ENCODE results near the gene OR6J1.

OR6J1 gene

DNA sequence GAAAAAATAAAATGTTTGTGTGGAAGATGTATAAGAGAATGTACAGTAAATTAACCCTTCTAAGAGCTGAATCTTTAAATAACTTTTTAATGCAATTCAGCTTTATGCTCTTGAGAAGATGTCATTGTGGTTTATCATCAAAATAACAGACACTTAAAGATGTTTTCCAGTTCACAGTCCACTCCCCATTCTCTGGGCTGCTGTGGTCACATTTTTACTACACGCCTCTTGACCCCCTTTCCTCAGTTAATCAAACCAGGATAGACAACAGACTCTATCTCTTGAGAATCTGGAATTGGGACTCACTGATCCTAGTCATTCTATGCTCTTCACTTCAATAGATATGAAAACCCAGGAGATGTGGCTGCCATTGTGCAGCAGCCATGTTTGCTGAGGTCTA is 24.7 kb upstream of the OR6J1 start:
- WGBS, 2 experiments (ENCODE audit: insufficient coverage in 2 of 2) = 80 to 93% methylated on average over 1 of the region's 1 CpG
- no peak overlapping the region for H3K27ac ChIP-seq (ENCODE audit: low read depth, low read length, severe bottlenecking)
- H3K4me1 ChIP-seq (ENCODE audit: control insufficient read depth, insufficient read depth, low read length, poor library complexity, severe bottlenecking) = peaks cover 7% of the 10 kb centered on the region
- H3K9me3 ChIP-seq (ENCODE audit: control insufficient read depth, low read length) = no peaks in the 10 kb centered on the region
- H3K36me3 ChIP-seq (ENCODE audit: control insufficient read depth, insufficient read depth, low read length) = no peaks in the 10 kb centered on the region
- no peak overlapping the region for H3K4me3 ChIP-seq (ENCODE audit: extremely low read depth, insufficient read depth, low read length, poor library complexity, severe bottlenecking)

DNA sequence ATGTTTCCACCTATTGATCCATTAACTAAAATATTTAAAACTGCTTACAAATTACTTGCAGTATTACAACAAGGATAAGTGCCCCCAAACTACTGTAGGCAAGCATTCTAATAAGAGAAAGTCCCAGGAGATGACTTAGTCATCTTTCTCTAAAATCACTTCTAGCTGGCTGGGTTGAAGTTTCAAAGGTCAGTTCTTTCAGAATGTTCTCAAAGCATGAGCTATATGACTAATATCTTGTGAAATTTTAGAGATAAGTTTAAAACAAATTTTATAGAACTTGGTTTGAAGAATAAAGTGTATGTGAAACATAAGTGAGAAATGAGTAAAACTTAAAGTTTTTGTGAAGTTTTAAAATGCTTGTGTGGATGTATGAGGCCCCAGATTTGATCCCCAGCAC is 24.3 kb upstream of the OR6J1 start:
- Histone ChIP-seq H3K36me3 (ENCODE audit: control insufficient read depth, insufficient read depth, low read length) (no peaks in the 10 kb centered on the region), H3K4me1 (ENCODE audit: control insufficient read depth, insufficient read depth, low read length, poor library complexity, severe bottlenecking) (peaks cover 7% of the 10 kb centered on the region), H3K9me3 (ENCODE audit: control insufficient read depth, low read length) (no peaks in the 10 kb centered on the region), H3K4me3 (ENCODE audit: extremely low read depth, insufficient read depth, low read length, poor library complexity, severe bottlenecking) (no peak overlapping the region), H3K27ac (ENCODE audit: low read depth, low read length, severe bottlenecking) (no peak overlapping the region)

DNA sequence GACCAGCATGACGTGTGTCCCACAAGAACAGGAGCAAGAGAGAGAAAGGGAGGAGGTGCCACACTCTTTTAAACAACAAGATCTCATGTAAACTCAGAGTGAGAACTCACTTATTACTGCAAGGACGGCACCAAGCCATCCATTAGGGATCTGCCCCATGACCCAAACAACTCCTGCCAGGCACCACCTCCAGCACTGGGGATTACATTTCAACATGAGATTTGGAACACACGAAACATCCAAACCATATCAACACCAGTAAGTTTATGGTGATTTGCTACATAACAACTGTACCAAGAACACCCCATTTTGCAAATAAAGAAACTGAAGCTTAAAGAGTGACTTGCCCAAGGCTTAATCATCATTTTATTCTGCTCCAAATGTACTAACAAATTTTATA is 23.7 kb upstream of the OR6J1 start:
- 88% methylated on average over 1 of the region's 3 CpGs; no CpG with 5 or more reads in 1 of the 2 experiments for WGBS, 2 experiments (ENCODE audit: insufficient coverage in 2 of 2)
- no peaks in the 10 kb centered on the region for H3K36me3 ChIP-seq (ENCODE audit: control insufficient read depth, insufficient read depth, low read length)
- H3K9me3 ChIP-seq (ENCODE audit: control insufficient read depth, low read length) = no peaks in the 10 kb centered on the region
- H3K27ac ChIP-seq (ENCODE audit: low read depth, low read length, severe bottlenecking) = no peak overlapping the region
- H3K4me1 ChIP-seq (ENCODE audit: control insufficient read depth, insufficient read depth, low read length, poor library complexity, severe bottlenecking) = peaks cover 7% of the 10 kb centered on the region
- H3K4me3 ChIP-seq (ENCODE audit: extremely low read depth, insufficient read depth, low read length, poor library complexity, severe bottlenecking) = no peak overlapping the region

DNA sequence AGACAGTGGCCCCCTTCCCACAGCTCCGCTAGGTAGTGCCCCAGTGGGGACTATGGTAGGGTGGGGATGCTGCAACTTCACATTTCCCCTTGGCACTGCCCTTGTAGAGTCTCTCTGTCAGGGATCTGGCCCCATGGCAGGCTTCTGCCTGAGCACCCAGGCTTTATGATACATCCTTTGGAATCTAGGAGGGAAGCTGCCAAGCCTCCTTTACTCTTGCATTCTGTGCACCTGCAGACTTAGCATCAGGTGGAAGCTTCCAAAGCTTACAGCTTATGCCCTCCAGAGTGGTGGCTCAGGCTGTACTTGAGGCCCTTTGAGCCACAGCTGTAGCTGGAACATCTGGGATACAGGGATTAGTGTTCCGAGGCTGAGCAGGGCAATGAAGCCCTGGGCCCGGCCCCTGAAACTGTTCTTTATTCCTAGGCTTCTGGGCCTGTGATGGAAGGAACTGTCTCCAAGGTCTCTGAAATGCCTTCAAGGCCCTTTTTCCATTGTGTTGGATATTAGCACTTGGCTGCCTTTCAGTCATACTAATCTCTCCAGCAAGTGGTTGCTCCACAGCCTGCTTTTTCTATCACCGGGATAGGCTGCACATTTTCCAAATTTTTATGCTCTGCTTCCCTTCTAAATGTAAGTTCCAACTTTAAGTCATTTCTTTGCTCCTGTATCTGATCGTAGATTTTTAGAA is 22.2 kb upstream of the OR6J1 start:
- no peaks in the 10 kb centered on the region for H3K9me3 ChIP-seq (ENCODE audit: control insufficient read depth, low read length)
- H3K4me1 ChIP-seq (ENCODE audit: control insufficient read depth, insufficient read depth, low read length, poor library complexity, severe bottlenecking) = peaks cover 3% of the 10 kb centered on the region
- H3K27ac ChIP-seq (ENCODE audit: low read depth, low read length, severe bottlenecking) = no peak overlapping the region
- H3K4me3 ChIP-seq (ENCODE audit: extremely low read depth, insufficient read depth, low read length, poor library complexity, severe bottlenecking) = no peak overlapping the region
- 73 to 92% methylated on average over 3 to 4 of the region's 5 CpGs for WGBS, 2 experiments (ENCODE audit: insufficient coverage in 2 of 2)
- no peaks in the 10 kb centered on the region for H3K36me3 ChIP-seq (ENCODE audit: control insufficient read depth, insufficient read depth, low read length)

DNA sequence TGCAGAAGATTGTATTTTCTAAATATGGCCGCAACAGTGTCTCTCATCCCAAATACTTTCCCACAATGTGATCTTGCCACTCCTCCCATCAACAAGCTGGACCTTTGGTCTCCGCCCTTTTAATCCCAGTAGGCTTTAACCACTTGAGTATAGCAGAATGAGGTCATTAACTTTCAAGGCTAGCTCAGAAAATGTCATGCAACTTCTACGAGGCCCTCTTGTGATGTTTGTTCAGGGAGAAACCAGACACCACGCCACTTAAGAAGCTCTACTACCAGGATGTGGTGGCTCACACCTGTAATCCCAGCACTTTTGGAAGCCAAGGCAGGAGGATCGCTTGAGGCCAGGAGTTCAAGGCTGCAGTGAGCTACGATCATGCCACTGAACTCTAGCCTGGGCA is 20.1 kb upstream of the OR6J1 start:
- Histone ChIP-seq H3K4me1 (ENCODE audit: control insufficient read depth, insufficient read depth, low read length, poor library complexity, severe bottlenecking) (no peaks in the 10 kb centered on the region), H3K27ac (ENCODE audit: low read depth, low read length, severe bottlenecking) (no peak overlapping the region), H3K36me3 (ENCODE audit: control insufficient read depth, insufficient read depth, low read length) (no peaks in the 10 kb centered on the region), H3K4me3 (ENCODE audit: extremely low read depth, insufficient read depth, low read length, poor library complexity, severe bottlenecking) (no peak overlapping the region), H3K9me3 (ENCODE audit: control insufficient read depth, low read length) (no peaks in the 10 kb centered on the region)
- WGBS, 2 experiments (ENCODE audit: insufficient coverage in 2 of 2) = 93 to 100% methylated on average over 3 to 4 of the region's 6 CpGs

DNA sequence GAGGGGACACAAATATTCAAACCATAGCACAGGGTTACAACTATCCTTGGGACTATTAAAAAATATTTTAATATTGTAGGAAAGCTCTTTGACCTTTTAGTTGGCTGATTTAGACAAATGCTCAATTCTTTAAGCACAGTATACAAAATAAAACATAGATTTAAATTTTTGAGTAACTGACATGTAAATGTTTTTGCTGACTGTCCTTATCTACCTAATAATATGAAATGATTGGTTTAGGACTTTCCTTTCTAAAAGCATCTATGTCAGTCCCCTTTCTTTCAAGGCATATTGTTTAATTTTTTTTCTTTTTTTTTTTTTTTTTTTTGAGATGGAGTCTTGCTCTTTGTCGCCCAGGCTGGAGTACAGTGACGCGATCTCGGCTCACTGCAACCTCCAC is 16.5 kb upstream of the OR6J1 start:
- Histone ChIP-seq H3K4me1 (ENCODE audit: control insufficient read depth, insufficient read depth, low read length, poor library complexity, severe bottlenecking) (peaks cover 14% of the 10 kb centered on the region), H3K4me3 (ENCODE audit: extremely low read depth, insufficient read depth, low read length, poor library complexity, severe bottlenecking) (no peak overlapping the region), H3K27ac (ENCODE audit: low read depth, low read length, severe bottlenecking) (no peak overlapping the region), H3K36me3 (ENCODE audit: control insufficient read depth, insufficient read depth, low read length) (no peaks in the 10 kb centered on the region), H3K9me3 (ENCODE audit: control insufficient read depth, low read length) (no peaks in the 10 kb centered on the region)
- 100% methylated on average over 3 of the region's 4 CpGs; no CpG with 5 or more reads in 1 of the 2 experiments for WGBS, 2 experiments (ENCODE audit: insufficient coverage in 2 of 2)

DNA sequence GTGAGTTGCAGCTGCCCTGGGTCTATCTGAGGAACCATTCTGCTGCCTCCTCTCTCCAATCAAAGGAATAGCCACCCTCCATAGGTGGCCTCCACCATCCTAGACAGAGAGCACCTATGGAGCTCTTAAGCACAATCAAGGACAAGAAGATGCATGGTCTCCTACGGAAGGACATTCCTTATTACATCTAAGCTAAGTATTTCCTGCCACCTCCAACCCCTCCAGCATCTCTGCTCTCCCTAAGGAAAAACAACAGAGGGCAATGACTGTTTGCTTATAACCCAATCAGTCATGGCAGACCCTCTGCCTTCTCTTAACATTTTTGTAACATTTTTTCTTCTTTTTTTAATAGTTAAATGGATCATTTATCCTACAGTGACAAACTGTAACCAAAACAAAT is 14.8 kb upstream of the OR6J1 start:
- peaks cover 14% of the 10 kb centered on the region for H3K4me1 ChIP-seq (ENCODE audit: control insufficient read depth, insufficient read depth, low read length, poor library complexity, severe bottlenecking)
- WGBS, 2 experiments (ENCODE audit: insufficient coverage in 2 of 2) = 43 to 90% methylated on average over 1 of the region's 1 CpG
- no peaks in the 10 kb centered on the region for H3K36me3 ChIP-seq (ENCODE audit: control insufficient read depth, insufficient read depth, low read length)
- H3K9me3 ChIP-seq (ENCODE audit: control insufficient read depth, low read length) = no peaks in the 10 kb centered on the region
- no peak overlapping the region for H3K4me3 ChIP-seq (ENCODE audit: extremely low read depth, insufficient read depth, low read length, poor library complexity, severe bottlenecking)
- no peak overlapping the region for H3K27ac ChIP-seq (ENCODE audit: low read depth, low read length, severe bottlenecking)

DNA sequence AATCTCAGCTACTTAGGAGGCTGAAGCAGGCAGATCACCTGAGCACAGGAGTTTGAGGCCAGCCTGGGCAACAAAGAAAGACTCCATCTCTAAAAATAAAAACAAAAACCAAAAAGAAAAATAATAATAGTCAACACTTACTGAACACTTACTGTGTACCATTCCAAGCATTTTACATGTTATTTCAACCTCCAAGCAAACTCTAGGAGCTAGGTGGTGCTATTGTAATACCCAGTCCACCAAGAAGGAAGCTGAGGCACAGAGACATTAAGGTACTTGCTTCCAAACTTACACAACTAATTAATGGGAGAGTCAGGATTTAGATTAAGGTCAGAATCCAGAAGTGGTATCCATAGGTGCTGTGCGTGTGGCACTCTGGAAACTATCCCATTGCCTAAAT is 13.7 kb upstream of the OR6J1 start:
- H3K9me3 ChIP-seq (ENCODE audit: control insufficient read depth, low read length) = no peaks in the 10 kb centered on the region
- H3K27ac ChIP-seq (ENCODE audit: low read depth, low read length, severe bottlenecking) = no peak overlapping the region
- H3K4me3 ChIP-seq (ENCODE audit: extremely low read depth, insufficient read depth, low read length, poor library complexity, severe bottlenecking) = no peak overlapping the region
- WGBS, 2 experiments (ENCODE audit: insufficient coverage in 2 of 2) = 83% methylated on average over 1 of the region's 1 CpG; no CpG with 5 or more reads in 1 of the 2 experiments
- peaks cover 14% of the 10 kb centered on the region for H3K4me1 ChIP-seq (ENCODE audit: control insufficient read depth, insufficient read depth, low read length, poor library complexity, severe bottlenecking)
- H3K36me3 ChIP-seq (ENCODE audit: control insufficient read depth, insufficient read depth, low read length) = no peaks in the 10 kb centered on the region

DNA sequence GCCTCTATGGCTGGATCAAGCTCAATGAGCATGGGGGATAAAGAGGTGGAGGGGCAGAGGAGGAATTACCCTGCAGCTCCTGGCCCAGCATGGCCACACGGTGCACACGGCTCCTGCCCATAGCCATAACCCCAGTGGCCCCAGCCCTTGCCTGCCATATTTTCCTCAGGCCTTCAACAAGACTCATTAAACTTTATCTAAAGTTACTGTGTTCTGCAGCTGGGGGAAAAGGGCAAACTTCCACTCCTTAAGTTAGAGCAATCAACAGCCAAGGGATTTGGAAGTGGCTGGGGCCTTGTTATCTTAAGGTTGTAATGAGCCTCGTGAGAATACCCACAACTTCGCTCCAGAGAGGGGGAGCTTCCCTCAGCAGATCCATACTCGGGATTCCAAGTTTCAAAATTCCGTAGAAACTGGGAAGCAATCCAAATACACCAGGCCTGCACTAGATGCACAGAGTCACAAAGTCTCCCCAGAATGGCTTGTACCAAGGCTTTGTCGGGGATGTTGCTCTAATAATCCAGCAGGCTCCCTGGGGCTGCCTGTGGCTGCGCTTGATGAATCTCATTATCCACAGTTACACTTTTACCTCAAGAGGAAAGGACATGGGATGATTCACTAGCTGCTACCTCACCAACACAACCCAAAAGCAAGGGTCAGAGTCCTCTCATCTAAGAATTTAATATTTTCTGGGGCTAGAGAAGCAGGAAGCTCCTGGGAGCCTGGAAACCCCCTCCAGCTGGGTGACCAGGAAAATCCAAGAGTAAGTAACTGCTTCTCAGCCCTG is 13.0 kb upstream of the OR6J1 start:
- Histone ChIP-seq H3K4me1 (ENCODE audit: control insufficient read depth, insufficient read depth, low read length, poor library complexity, severe bottlenecking) (peaks cover 14% of the 10 kb centered on the region), H3K36me3 (ENCODE audit: control insufficient read depth, insufficient read depth, low read length) (no peaks in the 10 kb centered on the region), H3K9me3 (ENCODE audit: control insufficient read depth, low read length) (no peaks in the 10 kb centered on the region), H3K27ac (ENCODE audit: low read depth, low read length, severe bottlenecking) (peak overlapping the region; percentile 32), H3K4me3 (ENCODE audit: extremely low read depth, insufficient read depth, low read length, poor library complexity, severe bottlenecking) (no peak overlapping the region)
- 85 to 93% methylated on average over 3 to 6 of the region's 8 CpGs for WGBS, 2 experiments (ENCODE audit: insufficient coverage in 2 of 2)

DNA sequence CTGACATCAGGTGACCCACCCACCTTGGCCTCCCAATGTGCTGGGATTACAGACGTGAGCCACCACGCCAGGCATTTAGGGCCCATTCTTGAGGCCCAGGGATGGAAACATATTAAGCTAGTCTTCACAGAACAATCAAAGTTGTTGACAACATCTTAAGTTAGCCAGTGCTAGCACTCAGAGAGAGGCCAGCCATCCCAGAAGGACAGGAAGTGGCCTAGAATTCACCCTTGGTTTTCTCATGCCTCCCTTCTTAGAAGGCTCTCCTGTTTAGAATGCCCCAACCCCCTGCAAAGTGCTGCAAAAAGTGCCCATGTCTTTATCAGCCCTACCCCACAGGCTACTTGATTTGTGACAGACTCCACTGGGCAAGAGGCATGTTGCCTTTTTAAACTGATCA is 12.1 kb upstream of the OR6J1 start:
- no peak overlapping the region for H3K4me3 ChIP-seq (ENCODE audit: extremely low read depth, insufficient read depth, low read length, poor library complexity, severe bottlenecking)
- no peaks in the 10 kb centered on the region for H3K36me3 ChIP-seq (ENCODE audit: control insufficient read depth, insufficient read depth, low read length)
- no peaks in the 10 kb centered on the region for H3K9me3 ChIP-seq (ENCODE audit: control insufficient read depth, low read length)
- H3K4me1 ChIP-seq (ENCODE audit: control insufficient read depth, insufficient read depth, low read length, poor library complexity, severe bottlenecking) = peaks cover 14% of the 10 kb centered on the region
- 78 to 100% methylated on average over 2 of the region's 2 CpGs for WGBS, 2 experiments (ENCODE audit: insufficient coverage in 2 of 2)
- no peak overlapping the region for H3K27ac ChIP-seq (ENCODE audit: low read depth, low read length, severe bottlenecking)

DNA sequence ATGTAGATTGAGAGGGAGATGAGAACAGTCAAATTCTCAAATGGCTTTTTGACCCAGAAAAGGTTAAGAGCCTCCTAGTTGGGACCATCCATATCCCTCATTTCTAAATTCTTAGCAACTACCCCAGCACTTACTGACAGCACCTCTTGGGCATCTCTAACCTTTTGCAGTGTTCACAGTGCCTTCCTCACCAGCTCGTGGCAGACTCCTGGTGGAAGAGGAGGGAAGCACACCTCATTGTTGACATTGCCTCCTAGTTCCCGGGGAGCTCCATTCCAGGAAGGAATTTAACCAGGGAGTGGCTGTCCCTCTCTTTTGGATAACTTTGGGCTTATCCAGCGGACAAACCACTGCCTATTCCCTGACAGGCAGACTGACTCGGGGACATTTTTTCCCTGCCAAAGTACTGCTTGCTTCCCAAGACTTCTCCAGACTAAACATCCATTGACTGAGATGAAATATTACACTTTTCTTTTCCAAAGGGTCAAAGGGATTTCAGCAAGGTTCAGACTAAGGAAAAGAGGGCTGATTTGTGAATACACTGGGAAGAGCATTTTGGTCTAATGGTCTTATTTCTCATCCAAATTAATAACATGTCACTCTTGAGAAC is 9.0 kb upstream of the OR6J1 start:
- Histone ChIP-seq H3K4me3 (ENCODE audit: extremely low read depth, insufficient read depth, low read length, poor library complexity, severe bottlenecking) (no peak overlapping the region), H3K9me3 (ENCODE audit: control insufficient read depth, low read length) (no peaks in the 10 kb centered on the region), H3K27ac (ENCODE audit: low read depth, low read length, severe bottlenecking) (no peak overlapping the region), H3K4me1 (ENCODE audit: control insufficient read depth, insufficient read depth, low read length, poor library complexity, severe bottlenecking) (peaks cover 10% of the 10 kb centered on the region), H3K36me3 (ENCODE audit: control insufficient read depth, insufficient read depth, low read length) (no peaks in the 10 kb centered on the region)
- 8 to 13% methylated on average over 2 to 3 of the region's 4 CpGs for WGBS, 2 experiments (ENCODE audit: insufficient coverage in 2 of 2)
